ENCODE results near the gene RELA. TPM values are rescaled to one million over a fixed set of nuclear protein-coding genes. Genes with fewer than 3 reads are reported as not detected.

The RELA gene
- total RNA-seq, 1 experiment from 2014 or later = 54.9 TPM

- no peak for DNase-seq
- Mint-ChIP-seq H3K36me3 (ENCODE audit: insufficient read depth, unreplicated experiment) (peaks cover 5% of the 10 kb centered on the region), H3K27me3 (ENCODE audit: insufficient read depth, unreplicated experiment) (peaks cover 5% of the 10 kb centered on the region), H3K9me3 (ENCODE audit: unreplicated experiment) (no peaks in the 10 kb centered on the region), H3K4me1 (ENCODE audit: low read depth, unreplicated experiment) (peaks cover 7% of the 10 kb centered on the region), H3K4me3 (ENCODE audit: unreplicated experiment) (no peak overlapping the region), H3K27ac (ENCODE audit: unreplicated experiment) (no peak overlapping the region)
- TF ChIP-seq CTCF (IDR thresholded peaks at IDR 0.05; ENCODE audit: insufficient read depth in 1 of 2, low read depth in 1 of 2, low read length in 1 of 2, severe bottlenecking in 1 of 2, unreplicated experiment in 1 of 2) = no peak
- Histone ChIP-seq H3K27me3 (replicated peaks; ENCODE audit: control insufficient read depth, insufficient read depth, low read length) (no peaks in the 10 kb centered on the region), H3K4me1 (peaks cover 6% of the 10 kb centered on the region), H3K9me3 (no peaks in the 10 kb centered on the region; the same call in 1 of the 2 replicates), H3K4me3 (ENCODE audit: low read depth, low read length) (no peak overlapping the region), H3K36me3 (ENCODE audit: control insufficient read depth, insufficient read depth, low read length) (no peaks in the 10 kb centered on the region; the same call in 1 of the 2 replicates)
- CTCF ChIA-PET = interaction anchor here (0.7 kb wide), 3 partner anchors 48 to 419 kb away, joined by 3 to 4 read pairs (median 4); no protein-coding TSS in a partner anchor
- intact Hi-C loops (cut with micrococcal nuclease; ENCODE audit: unreplicated experiment) = no loop called here
- BruUV-seq (replicated peaks) = no TSS peak
- POLR2A ChIA-PET = no interaction called here
Measured at GRCh38 chr11:65696802-65697552, 34.3 kb upstream of the RELA start.

- DNase-seq = no peak
Measured at GRCh38 chr11:65695459-65696241, 32.9 kb upstream of the RELA start.

More at GRCh38 chr11:65695459-65696241, 32.9 kb upstream of the RELA start:
- H3K9me3 Mint-ChIP-seq (ENCODE audit: unreplicated experiment) = no peaks in the 10 kb centered on the region
- ChIA-PET CTCF (interaction anchor here (0.6 kb wide), 1 partner anchor 314 kb away, joined by 5 read pairs; no protein-coding TSS in a partner anchor), POLR2A (no interaction called here)
- no peaks in the 10 kb centered on the region for H3K9me3 ChIP-seq
- peaks cover 5% of the 10 kb centered on the region for H3K36me3 Mint-ChIP-seq (ENCODE audit: insufficient read depth, unreplicated experiment)
- H3K27me3 ChIP-seq (replicated peaks; ENCODE audit: control insufficient read depth, insufficient read depth, low read length) = no peaks in the 10 kb centered on the region
- BruUV-seq (replicated peaks) = no TSS peak
- intact Hi-C loops (cut with micrococcal nuclease; ENCODE audit: unreplicated experiment) = no loop called here
- H3K4me3 Mint-ChIP-seq (ENCODE audit: unreplicated experiment) = no peak overlapping the region
- H3K36me3 ChIP-seq (ENCODE audit: control insufficient read depth, insufficient read depth, low read length) = no peaks in the 10 kb centered on the region; the same call in 1 of the 2 replicates
- TF ChIP-seq CTCF (IDR thresholded peaks at IDR 0.05; ENCODE audit: insufficient read depth in 1 of 2, low read depth in 1 of 2, low read length in 1 of 2, severe bottlenecking in 1 of 2, unreplicated experiment in 1 of 2) = no peak
- peaks cover 7% of the 10 kb centered on the region for H3K4me1 Mint-ChIP-seq (ENCODE audit: low read depth, unreplicated experiment)
- peaks cover 3% of the 10 kb centered on the region for H3K27me3 Mint-ChIP-seq (ENCODE audit: insufficient read depth, unreplicated experiment)
- peaks cover 6% of the 10 kb centered on the region for H3K4me1 ChIP-seq
- H3K4me3 ChIP-seq (ENCODE audit: low read depth, low read length) = no peak overlapping the region
- H3K27ac Mint-ChIP-seq (ENCODE audit: unreplicated experiment) = no peak overlapping the region
